DND-41 (cell line): ENCODE data around the gene SPATS2L.

Experiments
- ATAC-seq: fragments of 200-7000 bp; cut with Tn5 transposase; 3 replicates; pipeline ENCODE4 v1.9.1; 2021; ENCODE audit warnings: low read depth; ENCODE audit not compliant: insufficient read depth
- DNase-seq: peaks from one replicate; pipeline ENCODE4 v3.0.0-alpha.2; 2020
- H2AFZ ChIP-seq: 2 replicates; pipeline ENCODE4 v1.6.0; 2012; ENCODE audit warnings: low read depth, low read length
- H3K27ac ChIP-seq: 2 replicates; pipeline ENCODE4 v1.5.1; 2012; ENCODE audit warnings: low read length, inconsistent platforms
- H3K27me3 ChIP-seq: fragments of 200-600 bp; sonication (generic); 2 replicates; pipeline ENCODE4 v1.6.0; 2012; ENCODE audit warnings: low read length, mild to moderate bottlenecking, inconsistent platforms; ENCODE audit not compliant: insufficient read depth, poor library complexity
- H3K36me3 ChIP-seq: 2 replicates; pipeline ENCODE4 v1.5.1; 2012; ENCODE audit warnings: low read length, inconsistent platforms; ENCODE audit not compliant: insufficient read depth
- H3K4me1 ChIP-seq: 2 replicates; pipeline ENCODE4 v1.5.1; 2012; ENCODE audit warnings: mild to moderate bottlenecking, low read length; ENCODE audit not compliant: insufficient read depth
- H3K4me2 ChIP-seq: 2 replicates; pipeline ENCODE4 v1.6.0; 2012; ENCODE audit warnings: mild to moderate bottlenecking, moderate library complexity, low read length, inconsistent platforms; ENCODE audit not compliant: insufficient read depth
- H3K4me3 ChIP-seq, 2 experiments: fragments of 200-600 bp in 1 of 2; shearing (Covaris generic) in 1 of 2; 2 replicates each; pipeline ENCODE4 v1.5.1; 2012 to 2016; ENCODE audit warnings: inconsistent platforms in 2 of 2, low read length in 2 of 2, mild to moderate bottlenecking in 2 of 2, low read depth in 1 of 2, moderate library complexity in 1 of 2
- H3K79me2 ChIP-seq: 2 replicates; pipeline ENCODE4 v1.6.0; 2012; ENCODE audit warnings: low read length, inconsistent platforms; ENCODE audit not compliant: insufficient read depth
- H3K9ac ChIP-seq: 2 replicates; pipeline ENCODE4 v1.6.0; 2012; ENCODE audit warnings: low read depth, mild to moderate bottlenecking, inconsistent platforms, low read length, moderate library complexity
- H3K9me3 ChIP-seq: 2 replicates; pipeline ENCODE4 v1.5.1; 2012; ENCODE audit warnings: low read length, moderate library complexity, mild to moderate bottlenecking, inconsistent platforms; ENCODE audit not compliant: insufficient read depth, severe bottlenecking
- H4K20me1 ChIP-seq: 2 replicates; pipeline ENCODE4 v1.6.0; 2012; ENCODE audit warnings: low read length; ENCODE audit not compliant: insufficient read depth
- EZH2 ChIP-seq: IDR thresholded peaks from 3 replicates; pipeline ENCODE4 v1.6.1; 2012; ENCODE audit warnings: borderline replicate concordance, low read depth, mild to moderate bottlenecking, moderate library complexity, low read length, inconsistent platforms; ENCODE audit not compliant: severe bottlenecking
- TF ChIP-seq, protein P1 (sequence below): IDR thresholded peaks from 2 replicates; pipeline ENCODE4 v1.5.1; 2012; ENCODE audit warnings: borderline replicate concordance, low read length, moderate library complexity, mild to moderate bottlenecking; ENCODE audit not compliant: poor library complexity, severe bottlenecking; ENCODE audit errors: extremely low read depth

Gene SPATS2L

DNA sequence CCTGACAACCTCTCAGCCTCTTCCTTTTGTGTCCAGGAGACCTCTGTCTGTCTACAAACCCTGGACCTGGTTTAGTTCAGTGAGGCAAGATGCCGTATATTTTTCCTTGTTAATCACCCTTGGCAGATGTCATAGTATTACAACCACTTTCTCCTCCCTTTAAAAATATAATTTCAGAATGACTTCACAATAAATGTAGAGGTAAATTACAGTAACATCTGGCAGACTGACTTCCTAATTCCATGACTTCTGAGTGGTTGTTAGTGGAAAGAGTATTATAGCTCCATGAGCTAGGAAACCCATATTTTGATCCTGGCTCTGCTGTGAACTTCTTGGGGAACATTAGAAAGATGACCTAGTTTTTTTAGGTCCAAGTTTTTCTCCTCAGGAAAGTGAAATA is 39.5 kb downstream of the SPATS2L start:
- Histone ChIP-seq H3K4me1 (no peaks in the 10 kb centered on the region), H3K9me3 (no peaks in the 10 kb centered on the region), H3K4me3 (no peak overlapping the region), H3K4me2 (no peak overlapping the region), H3K27ac (no peak overlapping the region), H3K27me3 (no peaks in the 10 kb centered on the region), H4K20me1 (no peaks in the 10 kb centered on the region), H3K79me2 (no peaks in the 10 kb centered on the region), H2AFZ (no peak overlapping the region), H3K9ac (no peak overlapping the region), H3K36me3 (no peaks in the 10 kb centered on the region)
- ATAC-seq: no peak
- TF ChIP-seq, protein P1, sequence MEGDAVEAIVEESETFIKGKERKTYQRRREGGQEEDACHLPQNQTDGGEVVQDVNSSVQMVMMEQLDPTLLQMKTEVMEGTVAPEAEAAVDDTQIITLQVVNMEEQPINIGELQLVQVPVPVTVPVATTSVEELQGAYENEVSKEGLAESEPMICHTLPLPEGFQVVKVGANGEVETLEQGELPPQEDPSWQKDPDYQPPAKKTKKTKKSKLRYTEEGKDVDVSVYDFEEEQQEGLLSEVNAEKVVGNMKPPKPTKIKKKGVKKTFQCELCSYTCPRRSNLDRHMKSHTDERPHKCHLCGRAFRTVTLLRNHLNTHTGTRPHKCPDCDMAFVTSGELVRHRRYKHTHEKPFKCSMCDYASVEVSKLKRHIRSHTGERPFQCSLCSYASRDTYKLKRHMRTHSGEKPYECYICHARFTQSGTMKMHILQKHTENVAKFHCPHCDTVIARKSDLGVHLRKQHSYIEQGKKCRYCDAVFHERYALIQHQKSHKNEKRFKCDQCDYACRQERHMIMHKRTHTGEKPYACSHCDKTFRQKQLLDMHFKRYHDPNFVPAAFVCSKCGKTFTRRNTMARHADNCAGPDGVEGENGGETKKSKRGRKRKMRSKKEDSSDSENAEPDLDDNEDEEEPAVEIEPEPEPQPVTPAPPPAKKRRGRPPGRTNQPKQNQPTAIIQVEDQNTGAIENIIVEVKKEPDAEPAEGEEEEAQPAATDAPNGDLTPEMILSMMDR: no peak
- no peak for TF ChIP-seq EZH2
- DNase-seq: no peak

DNA sequence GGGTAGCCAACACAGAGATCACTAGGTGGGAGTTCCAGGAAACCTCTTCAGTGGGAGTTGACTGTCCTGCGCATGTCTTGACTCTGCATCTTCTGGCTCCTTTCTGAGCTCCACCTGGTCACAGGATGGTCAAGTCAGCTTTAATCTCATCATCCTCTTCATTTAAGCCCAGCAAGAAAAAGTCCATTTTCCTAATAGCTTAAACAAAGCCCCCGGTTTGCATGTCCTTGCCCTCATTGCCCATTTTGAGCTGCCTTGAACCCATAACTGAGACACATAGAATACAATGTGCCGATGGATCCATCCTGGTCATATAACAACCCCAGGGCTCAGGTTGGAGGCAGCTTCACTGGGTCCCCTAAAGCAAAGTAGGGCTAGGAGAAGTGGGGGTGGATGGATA is 40.8 kb downstream of the SPATS2L start:
- H3K9ac ChIP-seq: no peak overlapping the region
- no peak for TF ChIP-seq EZH2
- TF ChIP-seq, protein P1: no peak
- H3K79me2 ChIP-seq: no peaks in the 10 kb centered on the region
- no peaks in the 10 kb centered on the region for H3K4me1 ChIP-seq
- no peak overlapping the region for H3K27ac ChIP-seq
- DNase-seq: no peak
- peaks cover under 1% of the 10 kb centered on the region for H3K27me3 ChIP-seq
- no peak overlapping the region for H3K4me2 ChIP-seq
- H3K4me3 ChIP-seq: no peak overlapping the region
- H2AFZ ChIP-seq: no peak overlapping the region
- H4K20me1 ChIP-seq: no peaks in the 10 kb centered on the region
- no peak for ATAC-seq
- no peaks in the 10 kb centered on the region for H3K36me3 ChIP-seq
- H3K9me3 ChIP-seq: no peaks in the 10 kb centered on the region

DNA sequence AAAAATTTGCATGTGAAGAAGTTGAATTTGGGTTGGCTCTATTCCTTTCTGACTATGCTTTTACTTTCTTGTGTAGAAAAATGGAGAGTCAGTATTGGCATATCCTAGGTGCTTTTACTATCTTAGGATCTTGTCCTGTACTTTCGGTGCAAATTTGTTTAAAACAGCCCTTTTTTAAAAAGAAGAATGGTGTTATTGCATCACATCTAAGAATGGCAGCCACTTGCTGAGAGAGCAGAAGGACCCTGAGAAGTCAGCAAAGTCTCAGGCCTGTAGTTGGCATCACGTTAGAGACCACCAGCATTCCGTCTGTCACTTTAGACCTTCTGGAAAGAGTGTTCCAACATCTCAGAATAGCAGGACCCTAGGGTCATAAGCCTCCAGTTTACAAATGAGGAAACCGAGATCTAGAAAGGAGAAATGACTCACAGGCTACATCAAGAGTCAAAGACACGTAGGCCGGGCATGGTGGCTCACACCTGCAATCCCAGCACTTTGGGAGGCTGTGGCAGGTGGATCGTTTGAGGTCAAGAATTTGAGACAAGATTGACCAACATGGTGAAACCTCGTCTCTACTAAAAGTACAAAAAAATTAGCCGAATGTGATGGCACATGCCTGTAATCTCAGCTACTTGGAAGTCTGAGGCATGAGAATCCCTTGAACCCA is 42.5 kb downstream of the SPATS2L start:
- Histone ChIP-seq H3K79me2 (no peaks in the 10 kb centered on the region), H2AFZ (no peak overlapping the region), H3K9ac (no peak overlapping the region), H3K36me3 (no peaks in the 10 kb centered on the region), H3K4me1 (no peaks in the 10 kb centered on the region), H3K27me3 (peaks cover 15% of the 10 kb centered on the region), H3K9me3 (no peaks in the 10 kb centered on the region), H3K4me3 (no peak overlapping the region), H4K20me1 (no peaks in the 10 kb centered on the region), H3K4me2 (no peak overlapping the region), H3K27ac (no peak overlapping the region)
- DNase-seq: no peak
- TF ChIP-seq, protein P1: no peak
- no peak for TF ChIP-seq EZH2
- ATAC-seq: no peak
